GM18508 (cell line): ENCODE results near the gene DNTTIP2.
"Not testable (repeated sequence)": the region's sequence is repeated elsewhere in the genome, so short reads cannot be mapped to it uniquely, and the experiment has no call there.

ENCODE experiments used
- ATAC-seq: cut with Tn5 transposase; IDR thresholded peaks from one replicate; pipeline ENCODE4 v1.9.1; 2021; ENCODE audit warnings: moderate number of reproducible peaks; ENCODE audit not compliant: insufficient read depth, unreplicated experiment

Gene DNTTIP2

GRCh38 chr1:93878889-93879586, at the start of gene DNTTIP2:
TSS of gene DNTTIP2 (minus strand) at chr1:93879206. CDS start at chr1:93879148, 58 bp downstream.
- ATAC-seq = peak; percentile 92

GRCh38 chr1:93925206-93925605, 46.2 kb upstream of the DNTTIP2 start:
- no peak for ATAC-seq

- no peak for ATAC-seq
These were observed 40.8 kb upstream of the DNTTIP2 start for GRCh38 chr1:93919780-93920179.

- ATAC-seq = no peak
These were observed 38.3 kb upstream of the DNTTIP2 start for GRCh38 chr1:93917302-93917701.

GRCh38 chr1:93910880-93911279, 31.9 kb upstream of the DNTTIP2 start:
- not testable (repeated sequence) for ATAC-seq

- no peak for ATAC-seq
These were observed 31.3 kb upstream of the DNTTIP2 start for GRCh38 chr1:93910305-93910704.

GRCh38 chr1:93909146-93910050, 30.4 kb upstream of the DNTTIP2 start, which contains the start of gene GCLM:
TSS of gene GCLM (minus strand) at chr1:93909430. CDS start at chr1:93909163, 267 bp downstream.
- ATAC-seq = peak; percentile 63

- peak; percentile 33 for ATAC-seq
These were observed 29.6 kb upstream of the DNTTIP2 start for GRCh38 chr1:93908394-93909145.

GRCh38 chr1:93907718-93908117, 28.7 kb upstream of the DNTTIP2 start:
- ATAC-seq = no peak

GRCh38 chr1:93906480-93906879, 27.5 kb upstream of the DNTTIP2 start:
- ATAC-seq = no peak

- no peak for ATAC-seq
These were observed 26.7 kb upstream of the DNTTIP2 start for GRCh38 chr1:93905734-93906133.

GRCh38 chr1:93905051-93905450, 26.0 kb upstream of the DNTTIP2 start:
- ATAC-seq = no peak

GRCh38 chr1:93904228-93904627, 25.2 kb upstream of the DNTTIP2 start:
- ATAC-seq = no peak

GRCh38 chr1:93900723-93901504, 21.9 kb upstream of the DNTTIP2 start:
- no peak for ATAC-seq

- no peak for ATAC-seq
These were observed 20.7 kb upstream of the DNTTIP2 start for GRCh38 chr1:93899543-93900207.

GRCh38 chr1:93888900-93889299, 9.9 kb upstream of the DNTTIP2 start:
- ATAC-seq = no peak

- ATAC-seq = no peak
These were observed 3.3 kb upstream of the DNTTIP2 start for GRCh38 chr1:93882269-93882668.

GRCh38 chr1:93880731-93881130, 1.7 kb upstream of the DNTTIP2 start:
- ATAC-seq = no peak

- no peak for ATAC-seq
These were observed 511 bp downstream of the DNTTIP2 start for GRCh38 chr1:93878501-93878888.
